ENCODE data around the gene EVA1A.

The EVA1A gene

GRCh38 chr2:75592030-75592429 lies 31.3 kb upstream of the EVA1A start:
- DNase-seq (ENCODE audit: low read depth in 2 of 3, low spot score in 1 of 3) = no peak

GRCh38 chr2:75589391-75590105 lies 28.8 kb upstream of the EVA1A start:
- no peak for DNase-seq (ENCODE audit: low read depth in 2 of 3, low spot score in 1 of 3)

GRCh38 chr2:75587954-75588587 lies 27.3 kb upstream of the EVA1A start:
- DNase-seq (ENCODE audit: low read depth in 2 of 3, low spot score in 1 of 3) = no peak

- DNase-seq (ENCODE audit: low read depth in 2 of 3, low spot score in 1 of 3) = no peak
These were observed 26.2 kb upstream of the EVA1A start for GRCh38 chr2:75586971-75587370.

GRCh38 chr2:75582840-75583239 lies 22.1 kb upstream of the EVA1A start:
- DNase-seq (ENCODE audit: low read depth in 2 of 3, low spot score in 1 of 3) = no peak

GRCh38 chr2:75580606-75581005 lies 19.9 kb upstream of the EVA1A start:
- DNase-seq (ENCODE audit: low read depth in 2 of 3, low spot score in 1 of 3) = no peak

- no peak for DNase-seq (ENCODE audit: low read depth in 2 of 3, low spot score in 1 of 3)
These were observed 19.4 kb upstream of the EVA1A start for GRCh38 chr2:75580156-75580555.

- no peak for DNase-seq (ENCODE audit: low read depth in 2 of 3, low spot score in 1 of 3)
These were observed 18.4 kb upstream of the EVA1A start for GRCh38 chr2:75579186-75579585.

- DNase-seq (ENCODE audit: low read depth in 2 of 3, low spot score in 1 of 3) = no peak
These were observed 16.5 kb upstream of the EVA1A start for GRCh38 chr2:75577280-75577679.

- DNase-seq (ENCODE audit: low read depth in 2 of 3, low spot score in 1 of 3) = no peak
These were observed 13.4 kb upstream of the EVA1A start for GRCh38 chr2:75574106-75574505.

GRCh38 chr2:75573145-75573878 lies 12.6 kb upstream of the EVA1A start:
- DNase-seq (ENCODE audit: low read depth in 2 of 3, low spot score in 1 of 3) = no peak

GRCh38 chr2:75571730-75572430 lies 11.1 kb upstream of the EVA1A start:
- DNase-seq (ENCODE audit: low read depth in 2 of 3, low spot score in 1 of 3) = no peak

- DNase-seq (ENCODE audit: low read depth in 2 of 3, low spot score in 1 of 3) = no peak
These were observed 10.4 kb upstream of the EVA1A start for GRCh38 chr2:75570948-75571729.

- no peak for DNase-seq (ENCODE audit: low read depth in 2 of 3, low spot score in 1 of 3)
These were observed 9.5 kb upstream of the EVA1A start for GRCh38 chr2:75570024-75570947.

GRCh38 chr2:75569546-75569945 lies 8.8 kb upstream of the EVA1A start:
- no peak for DNase-seq (ENCODE audit: low read depth in 2 of 3, low spot score in 1 of 3)

GRCh38 chr2:75568174-75568573 lies 7.4 kb upstream of the EVA1A start:
- DNase-seq (ENCODE audit: low read depth in 2 of 3, low spot score in 1 of 3) = no peak

- DNase-seq (ENCODE audit: low read depth in 2 of 3, low spot score in 1 of 3) = no peak
These were observed 5.0 kb upstream of the EVA1A start for GRCh38 chr2:75565472-75566462.

GRCh38 chr2:75564713-75565359 lies 4.1 kb upstream of the EVA1A start:
- DNase-seq (ENCODE audit: low read depth in 2 of 3, low spot score in 1 of 3) = no peak

Data from stimulated activated CD4-positive, alpha-beta T cell treated with anti-CD3 and anti-CD28 coated beads, Interleukin-12 subunit alpha, Interleukin-12 subunit beta, amount 100 ng/mL, for 48 hours (primary cell).